A549 (cell line): ENCODE measurements around the gene TMEM218.

Source experiments
- CEBPB ChIP-seq, 2 experiments: fragments of >200 bp in 1 of 2; sonication (Bioruptor Twin) in 1 of 2; formaldehyde crosslinking in 1 of 2; IDR thresholded peaks; 2 replicates each; pipeline ENCODE4 v1.6.1; 2012 to 2016
- CTCF ChIP-seq: fragments of >200 bp; sonication (Bioruptor Twin); formaldehyde crosslinking; IDR thresholded peaks from 3 replicates; pipeline ENCODE4 v1.5.1; 2016
- GATA3 ChIP-seq: IDR thresholded peaks from 2 replicates; pipeline ENCODE4 v1.6.1; 2012; ENCODE audit warnings: borderline replicate concordance
- POLR2A ChIP-seq: IDR thresholded peaks from 2 replicates; pipeline ENCODE4 v1.6.1; 2012; ENCODE audit warnings: mild to moderate bottlenecking, low read length
- RFX5 ChIP-seq: fragments of 450-650 bp; IDR thresholded peaks from 2 replicates; pipeline ENCODE4 v1.7.1; 2014; ENCODE audit warnings: antibody characterized with exemption, mild to moderate bottlenecking, moderate library complexity
- TF ChIP-seq, protein P1 (sequence below): fragments of 150-350 bp; IDR thresholded peaks from 2 replicates; pipeline ENCODE4 v1.6.1; 2014; ENCODE audit warnings: low read depth, mild to moderate bottlenecking, low read length
- TF ChIP-seq, protein P2 (sequence below): IDR thresholded peaks from 2 replicates; pipeline ENCODE4 v1.6.1; 2012; ENCODE audit warnings: low read depth, borderline replicate concordance

DNA sequence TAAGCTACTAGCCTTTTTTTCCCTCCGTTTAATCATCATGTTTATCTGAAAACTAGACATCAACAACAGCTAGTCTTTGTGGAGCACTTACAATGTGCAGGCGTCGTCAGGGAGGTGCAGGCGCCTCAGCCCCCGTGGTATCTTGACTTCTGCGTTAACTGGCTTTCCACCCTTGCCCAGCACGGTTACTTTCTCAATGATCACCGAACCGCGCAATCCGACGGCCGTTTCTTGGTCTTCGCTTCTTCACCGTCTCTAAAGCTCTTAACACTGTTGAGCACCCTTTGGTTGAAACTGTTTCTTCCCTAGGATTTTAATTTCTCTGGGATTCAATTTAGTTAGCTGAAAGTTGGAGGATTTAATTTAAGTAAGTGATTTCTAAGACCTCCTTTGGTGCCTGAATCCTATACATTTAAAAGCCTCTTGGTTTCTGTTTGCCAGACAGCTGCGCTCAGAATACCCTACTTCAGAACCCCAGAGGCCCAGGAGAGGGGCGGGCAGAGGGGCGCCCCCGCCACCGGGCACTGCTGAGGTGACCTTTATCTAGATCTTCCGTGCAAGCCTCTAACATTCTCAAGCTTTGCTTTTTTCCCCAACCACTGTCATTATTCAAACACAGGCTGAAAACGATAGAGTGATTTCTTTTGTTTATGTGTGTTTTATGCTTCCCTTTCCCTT lies 18.0 kb upstream of the TMEM218 start:
- TF ChIP-seq CTCF, result no peak
- TF ChIP-seq RFX5, result no peak
- no peak for TF ChIP-seq CEBPB (IDR thresholded peaks at IDR 0.05)
- TF ChIP-seq POLR2A, result no peak
- TF ChIP-seq, protein P1, sequence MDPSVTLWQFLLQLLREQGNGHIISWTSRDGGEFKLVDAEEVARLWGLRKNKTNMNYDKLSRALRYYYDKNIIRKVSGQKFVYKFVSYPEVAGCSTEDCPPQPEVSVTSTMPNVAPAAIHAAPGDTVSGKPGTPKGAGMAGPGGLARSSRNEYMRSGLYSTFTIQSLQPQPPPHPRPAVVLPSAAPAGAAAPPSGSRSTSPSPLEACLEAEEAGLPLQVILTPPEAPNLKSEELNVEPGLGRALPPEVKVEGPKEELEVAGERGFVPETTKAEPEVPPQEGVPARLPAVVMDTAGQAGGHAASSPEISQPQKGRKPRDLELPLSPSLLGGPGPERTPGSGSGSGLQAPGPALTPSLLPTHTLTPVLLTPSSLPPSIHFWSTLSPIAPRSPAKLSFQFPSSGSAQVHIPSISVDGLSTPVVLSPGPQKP, result no peak
- TF ChIP-seq, protein P2, sequence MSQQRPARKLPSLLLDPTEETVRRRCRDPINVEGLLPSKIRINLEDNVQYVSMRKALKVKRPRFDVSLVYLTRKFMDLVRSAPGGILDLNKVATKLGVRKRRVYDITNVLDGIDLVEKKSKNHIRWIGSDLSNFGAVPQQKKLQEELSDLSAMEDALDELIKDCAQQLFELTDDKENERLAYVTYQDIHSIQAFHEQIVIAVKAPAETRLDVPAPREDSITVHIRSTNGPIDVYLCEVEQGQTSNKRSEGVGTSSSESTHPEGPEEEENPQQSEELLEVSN, result no peak
- TF ChIP-seq GATA3, result no peak
